ENCODE measurements around the gene LILRB2.
"Not testable (repeated sequence)": the region's sequence is repeated elsewhere in the genome, so short reads cannot be mapped to it uniquely, and the experiment has no call there.

Gene LILRB2

DNA sequence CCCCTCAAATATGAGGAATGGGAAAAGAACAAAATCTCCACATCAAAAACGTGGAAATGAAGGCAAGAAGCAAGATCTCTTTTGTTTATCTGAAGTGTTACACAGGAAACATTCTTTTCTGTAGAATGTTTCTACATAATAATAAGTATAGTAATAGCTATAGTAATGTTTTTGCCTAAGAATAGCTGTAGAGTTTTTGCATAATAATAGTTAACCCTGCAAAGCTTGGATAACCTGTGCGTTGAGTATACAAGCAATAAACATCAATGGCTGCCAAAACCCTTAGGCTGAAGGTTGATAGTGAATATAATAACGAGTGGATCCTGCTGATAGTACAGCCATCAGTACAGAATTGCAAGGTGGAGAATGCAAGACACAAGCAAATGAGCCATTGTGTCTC is 43.2 kb upstream of the LILRB2 start:
- TF ChIP-seq, protein P1, sequence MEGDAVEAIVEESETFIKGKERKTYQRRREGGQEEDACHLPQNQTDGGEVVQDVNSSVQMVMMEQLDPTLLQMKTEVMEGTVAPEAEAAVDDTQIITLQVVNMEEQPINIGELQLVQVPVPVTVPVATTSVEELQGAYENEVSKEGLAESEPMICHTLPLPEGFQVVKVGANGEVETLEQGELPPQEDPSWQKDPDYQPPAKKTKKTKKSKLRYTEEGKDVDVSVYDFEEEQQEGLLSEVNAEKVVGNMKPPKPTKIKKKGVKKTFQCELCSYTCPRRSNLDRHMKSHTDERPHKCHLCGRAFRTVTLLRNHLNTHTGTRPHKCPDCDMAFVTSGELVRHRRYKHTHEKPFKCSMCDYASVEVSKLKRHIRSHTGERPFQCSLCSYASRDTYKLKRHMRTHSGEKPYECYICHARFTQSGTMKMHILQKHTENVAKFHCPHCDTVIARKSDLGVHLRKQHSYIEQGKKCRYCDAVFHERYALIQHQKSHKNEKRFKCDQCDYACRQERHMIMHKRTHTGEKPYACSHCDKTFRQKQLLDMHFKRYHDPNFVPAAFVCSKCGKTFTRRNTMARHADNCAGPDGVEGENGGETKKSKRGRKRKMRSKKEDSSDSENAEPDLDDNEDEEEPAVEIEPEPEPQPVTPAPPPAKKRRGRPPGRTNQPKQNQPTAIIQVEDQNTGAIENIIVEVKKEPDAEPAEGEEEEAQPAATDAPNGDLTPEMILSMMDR (conservative IDR thresholded peaks at IDR 0.05; ENCODE audit: low read depth, low read length), result no peak
- peaks cover 19% of the 10 kb centered on the region for H3K27me3 ChIP-seq (ENCODE audit: insufficient read depth, low read depth)
- no peaks in the 10 kb centered on the region for H4K20me1 ChIP-seq (ENCODE audit: insufficient read depth)
- no peak overlapping the region for H2AFZ ChIP-seq (ENCODE audit: low read depth)
- H3K79me2 ChIP-seq (ENCODE audit: insufficient read depth, low read depth), result no peaks in the 10 kb centered on the region
- no peak overlapping the region for H3K4me3 ChIP-seq (IDR thresholded peaks at IDR 0.05; ENCODE audit: insufficient read depth, low read depth, low read length)
- no peak overlapping the region for H3K27ac ChIP-seq
- no peaks in the 10 kb centered on the region for H3K4me1 ChIP-seq (ENCODE audit: low read depth, poor library complexity, severe bottlenecking)
- no peaks in the 10 kb centered on the region; the same call in 1 of the 2 replicates for H3K36me3 ChIP-seq (ENCODE audit: insufficient read depth)
- H3K4me2 ChIP-seq, result no peak overlapping the region
- no peak overlapping the region for H3K9ac ChIP-seq

DNA sequence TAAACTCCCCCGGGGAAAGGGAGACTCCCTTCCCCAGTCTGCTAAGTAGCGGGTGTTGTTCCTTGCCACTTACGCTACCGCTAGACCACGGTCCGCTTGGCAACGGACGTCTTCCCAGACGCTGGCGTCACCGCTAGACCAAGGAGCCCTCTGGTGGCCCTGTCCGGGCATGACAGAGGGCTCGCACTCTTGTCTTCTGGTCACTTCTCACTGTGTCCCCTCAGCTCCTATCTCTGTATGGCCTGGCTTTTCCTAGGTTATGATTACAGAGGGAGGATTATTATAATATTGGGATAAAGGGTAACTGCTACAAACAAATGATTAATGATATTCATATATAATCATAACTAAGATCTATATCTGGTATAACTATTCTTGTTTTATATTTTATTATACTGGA is 42.0 kb upstream of the LILRB2 start:
- H3K36me3 ChIP-seq (ENCODE audit: insufficient read depth); H3K79me2 ChIP-seq (ENCODE audit: insufficient read depth, low read depth); H3K27ac ChIP-seq; H4K20me1 ChIP-seq (ENCODE audit: insufficient read depth); H2AFZ ChIP-seq (ENCODE audit: low read depth); H3K4me1 ChIP-seq (ENCODE audit: low read depth, poor library complexity, severe bottlenecking); H3K4me2 ChIP-seq; H3K4me3 ChIP-seq (IDR thresholded peaks at IDR 0.05; ENCODE audit: insufficient read depth, low read depth, low read length); H3K9ac ChIP-seq: not testable (repeated sequence)
- peaks cover 27% of the 10 kb centered on the region for H3K27me3 ChIP-seq (ENCODE audit: insufficient read depth, low read depth)

DNA sequence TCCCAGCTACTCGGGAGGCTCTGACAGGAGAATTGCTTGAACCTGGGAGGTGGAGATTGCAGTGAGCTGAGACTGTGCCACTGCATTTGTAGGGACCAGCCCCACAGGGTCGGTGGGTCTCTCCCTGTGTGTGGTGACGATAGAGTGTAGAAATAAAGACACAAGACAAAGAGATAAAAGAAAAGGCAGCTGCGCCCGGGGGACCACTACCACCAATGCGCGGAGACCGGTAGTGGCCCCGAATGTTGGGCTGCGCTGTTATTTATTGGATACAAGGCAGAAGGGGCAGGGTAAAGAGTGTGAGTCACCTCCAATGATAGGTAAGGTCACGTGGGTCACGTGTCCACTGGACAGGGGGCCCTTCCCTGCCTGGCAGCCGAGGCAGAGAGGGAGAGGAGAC is 41.4 kb upstream of the LILRB2 start:
- not testable (repeated sequence) for H3K9ac ChIP-seq; H4K20me1 ChIP-seq (ENCODE audit: insufficient read depth); H3K4me1 ChIP-seq (ENCODE audit: low read depth, poor library complexity, severe bottlenecking); H3K79me2 ChIP-seq (ENCODE audit: insufficient read depth, low read depth); H2AFZ ChIP-seq (ENCODE audit: low read depth); H3K4me3 ChIP-seq (IDR thresholded peaks at IDR 0.05; ENCODE audit: insufficient read depth, low read depth, low read length); H3K27ac ChIP-seq; H3K4me2 ChIP-seq; H3K36me3 ChIP-seq (ENCODE audit: insufficient read depth)
- peaks cover 30% of the 10 kb centered on the region for H3K27me3 ChIP-seq (ENCODE audit: insufficient read depth, low read depth)

DNA sequence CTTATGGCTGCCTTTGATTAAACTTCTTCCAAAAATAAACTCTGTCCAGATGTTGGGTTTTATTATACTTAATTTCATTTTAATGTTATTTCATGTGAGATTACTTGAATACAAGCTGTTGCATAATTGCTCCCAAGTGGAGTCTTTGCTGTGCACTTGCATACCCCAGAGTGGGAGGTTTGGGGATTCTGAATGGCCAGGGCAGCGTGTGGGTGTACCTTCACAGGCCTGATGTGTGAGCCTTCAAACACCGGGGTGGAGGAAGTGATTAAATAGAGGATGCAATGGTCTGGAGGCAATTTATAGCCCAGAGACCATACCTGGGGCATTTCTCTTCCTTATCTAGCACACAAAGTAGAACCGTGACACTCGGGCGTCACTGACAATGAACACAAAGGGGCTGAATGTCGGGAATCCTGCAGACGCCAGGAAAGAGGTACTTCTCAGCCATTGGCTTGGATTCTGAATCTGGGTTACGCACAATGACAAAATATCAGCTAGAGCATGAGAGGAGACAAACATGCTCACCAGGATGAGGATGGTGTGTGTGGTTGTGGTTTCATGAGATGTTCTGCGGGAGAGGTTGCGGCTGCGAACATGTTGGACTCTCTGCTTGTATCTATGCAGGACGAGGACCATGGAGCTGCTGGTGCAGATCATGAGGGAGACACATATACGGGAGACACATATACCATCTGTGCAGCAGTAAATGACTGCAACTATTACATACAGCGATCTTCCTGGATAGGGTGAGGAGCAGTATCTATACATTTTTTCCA is 39.2 kb upstream of the LILRB2 start:
- H3K27ac ChIP-seq, result no peak overlapping the region
- H3K9ac ChIP-seq, result no peak overlapping the region
- TF ChIP-seq, protein P1 (conservative IDR thresholded peaks at IDR 0.05; ENCODE audit: low read depth, low read length), result no peak
- H3K36me3 ChIP-seq (ENCODE audit: insufficient read depth), result no peaks in the 10 kb centered on the region; the same call in 1 of the 2 replicates
- H3K4me2 ChIP-seq, result no peak overlapping the region
- no peaks in the 10 kb centered on the region for H4K20me1 ChIP-seq (ENCODE audit: insufficient read depth)
- H3K4me3 ChIP-seq (IDR thresholded peaks at IDR 0.05; ENCODE audit: insufficient read depth, low read depth, low read length), result no peak overlapping the region
- no peak overlapping the region for H2AFZ ChIP-seq (ENCODE audit: low read depth)
- H3K79me2 ChIP-seq (ENCODE audit: insufficient read depth, low read depth), result no peaks in the 10 kb centered on the region
- no peaks in the 10 kb centered on the region for H3K4me1 ChIP-seq (ENCODE audit: low read depth, poor library complexity, severe bottlenecking)
- peaks cover 41% of the 10 kb centered on the region for H3K27me3 ChIP-seq (ENCODE audit: insufficient read depth, low read depth)

DNA sequence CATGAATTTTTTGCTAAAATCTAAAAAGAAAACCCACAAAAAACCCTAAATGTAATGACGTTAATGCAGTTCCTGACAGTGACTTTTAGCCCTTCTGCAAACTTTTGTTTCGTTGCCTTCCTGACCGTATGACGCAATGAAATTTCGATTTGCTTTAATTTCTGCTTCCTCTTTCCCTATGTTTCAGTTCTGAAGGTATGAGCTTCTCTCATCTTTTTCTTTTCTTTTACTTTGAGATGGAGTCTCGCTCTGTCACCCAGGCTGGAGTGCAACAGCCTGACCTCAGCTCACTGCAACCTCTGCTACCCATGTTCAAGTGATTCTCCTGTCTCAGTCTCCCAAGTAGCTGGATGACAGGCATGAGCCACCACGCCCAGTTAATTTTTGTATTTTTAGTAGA is 38.1 kb upstream of the LILRB2 start:
- Histone ChIP-seq H3K27ac (no peak overlapping the region), H3K9ac (no peak overlapping the region), H3K36me3 (ENCODE audit: insufficient read depth) (no peaks in the 10 kb centered on the region), H3K27me3 (ENCODE audit: insufficient read depth, low read depth) (peaks cover 50% of the 10 kb centered on the region), H3K4me3 (IDR thresholded peaks at IDR 0.05; ENCODE audit: insufficient read depth, low read depth, low read length) (no peak overlapping the region), H2AFZ (ENCODE audit: low read depth) (no peak overlapping the region), H3K79me2 (ENCODE audit: insufficient read depth, low read depth) (no peaks in the 10 kb centered on the region), H3K4me2 (no peak overlapping the region), H4K20me1 (ENCODE audit: insufficient read depth) (no peaks in the 10 kb centered on the region), H3K4me1 (ENCODE audit: low read depth, poor library complexity, severe bottlenecking) (no peaks in the 10 kb centered on the region)
- TF ChIP-seq, protein P1 (conservative IDR thresholded peaks at IDR 0.05; ENCODE audit: low read depth, low read length), result no peak
